Upper lobe of left lung (tissue), 6 donors: ENCODE results near the gene ZNF619. TPM values are rescaled to one million over a fixed set of nuclear protein-coding genes. Genes with fewer than 3 reads are reported as not detected.

Experiments used
- ATAC-seq, 2 donors: fragments of 200-7000 bp; cut with Tn5 transposase; one replicate each; pipeline ENCODE4 v1.9.1; 2022; ENCODE audit warnings: mild to moderate bottlenecking in 2 of 2, moderate library complexity in 2 of 2; ENCODE audit not compliant: low FRiP score in 2 of 2
- DNase-seq, 2 donors: peaks; one replicate each; pipeline ENCODE4 v3.0.0-alpha.2; 2019 to 2020
- H3K27ac ChIP-seq, 4 donors: fragments of 200-600 bp; sonication (generic); one replicate each; pipeline ENCODE4 v1.5.1; 2016 to 2019
- H3K27me3 ChIP-seq, 4 donors: fragments of 200-600 bp; sonication (generic); one replicate each; pipeline ENCODE4 v1.5.1; 2017 to 2019
- H3K36me3 ChIP-seq, 4 donors: fragments of 200-600 bp; sonication (generic); one replicate each; pipeline ENCODE4 v1.5.1; 2016 to 2019
- H3K4me1 ChIP-seq, 4 donors: fragments of 200-600 bp; sonication (generic); one replicate each; pipeline ENCODE4 v1.5.1; 2018 to 2019
- H3K4me3 ChIP-seq, 4 donors: fragments of 200-600 bp; sonication (generic); one replicate each; pipeline ENCODE4 v1.5.1; 2017 to 2019; ENCODE audit warnings: mild to moderate bottlenecking in 2 of 4, moderate library complexity in 1 of 4
- H3K9me3 ChIP-seq, 4 donors: fragments of 200-600 bp; sonication (generic); one replicate each; pipeline ENCODE4 v1.5.1; 2018 to 2019
- EP300 ChIP-seq, 4 donors: sonication (generic); formaldehyde crosslinking; IDR thresholded peaks; one replicate each; pipeline ENCODE4 v1.5.1; 2017; ENCODE audit warnings: antibody characterized with exemption in 4 of 4, control low read depth in 2 of 4
- POLR2A ChIP-seq, 4 donors: fragments of 450-650 bp; IDR thresholded peaks; one replicate each; pipeline ENCODE4 v1.5.1; 2016 to 2017; ENCODE audit warnings: antibody characterized with exemption in 4 of 4, mild to moderate bottlenecking in 2 of 4
- POLR2AphosphoS5 ChIP-seq, 2 donors: sonication (generic); formaldehyde crosslinking; IDR thresholded peaks; one replicate each; pipeline ENCODE4 v1.5.1; 2017; ENCODE audit warnings: antibody characterized with exemption in 2 of 2
- WGBS, 2 donors: methylation state at CpG; one replicate each; pipeline ENCODE4 v1.1.5; 2017 to 2018; 5-methylcytosine and 5-hydroxymethylcytosine counted together
- small RNA-seq, 4 donors: library from RNA; depleted of rRNA; stranded (forward); fragments of <200 nt; gene quantifications; one replicate each; pipeline ENCODE3, GENCODE V24; 2016
- total RNA-seq, 6 donors: library from RNA; depleted of rRNA in 4 of 6; stranded (reverse); fragments of >200 nt in 4 of 6; gene quantifications; one replicate each; pipeline versions ENCODE4 v1.1.0 to v1.2.1, GENCODE V29; 2016 to 2021
- TF ChIP-seq, protein P1 (sequence below), 6 experiments: fragments of 450-650 bp in 4 of 6; fragments of 200-600 bp in 2 of 6; sonication (generic) in 2 of 6; IDR thresholded peaks; one replicate each; pipeline ENCODE4 v1.5.1; 2016 to 2019; ENCODE audit warnings: antibody characterized with exemption in 6 of 6
- donor health status: DM: no; HTN: no; CAD: no; lungs with moderate emphysema.
- donor health status: DM: no; HTN: yes; CAD: no; lungs with severe emphysema.

ZNF619 gene
- total RNA-seq, 6 donors from 2014 or later, result 4.4 to 10.5 (median 5.9) TPM

- ATAC-seq (no peak), DNase-seq (no peak)
- H3K36me3 ChIP-seq, result peaks cover 34 to 95% (median 57%) of the 10 kb centered on the region in 4 donors
- H3K27me3 ChIP-seq, result no peaks in the 10 kb centered on the region
- TF ChIP-seq POLR2A (IDR thresholded peaks at IDR 0.05) (no peak), EP300 (IDR thresholded peaks at IDR 0.05) (no peak), POLR2AphosphoS5 (IDR thresholded peaks at IDR 0.05) (no peak)
- TF ChIP-seq, protein P1, sequence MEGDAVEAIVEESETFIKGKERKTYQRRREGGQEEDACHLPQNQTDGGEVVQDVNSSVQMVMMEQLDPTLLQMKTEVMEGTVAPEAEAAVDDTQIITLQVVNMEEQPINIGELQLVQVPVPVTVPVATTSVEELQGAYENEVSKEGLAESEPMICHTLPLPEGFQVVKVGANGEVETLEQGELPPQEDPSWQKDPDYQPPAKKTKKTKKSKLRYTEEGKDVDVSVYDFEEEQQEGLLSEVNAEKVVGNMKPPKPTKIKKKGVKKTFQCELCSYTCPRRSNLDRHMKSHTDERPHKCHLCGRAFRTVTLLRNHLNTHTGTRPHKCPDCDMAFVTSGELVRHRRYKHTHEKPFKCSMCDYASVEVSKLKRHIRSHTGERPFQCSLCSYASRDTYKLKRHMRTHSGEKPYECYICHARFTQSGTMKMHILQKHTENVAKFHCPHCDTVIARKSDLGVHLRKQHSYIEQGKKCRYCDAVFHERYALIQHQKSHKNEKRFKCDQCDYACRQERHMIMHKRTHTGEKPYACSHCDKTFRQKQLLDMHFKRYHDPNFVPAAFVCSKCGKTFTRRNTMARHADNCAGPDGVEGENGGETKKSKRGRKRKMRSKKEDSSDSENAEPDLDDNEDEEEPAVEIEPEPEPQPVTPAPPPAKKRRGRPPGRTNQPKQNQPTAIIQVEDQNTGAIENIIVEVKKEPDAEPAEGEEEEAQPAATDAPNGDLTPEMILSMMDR (IDR thresholded peaks at IDR 0.05), result no peak
- peaks cover 0 to 11% (median 2%) of the 10 kb centered on the region in 4 donors for H3K9me3 ChIP-seq
- H3K4me1 ChIP-seq, result no peaks in the 10 kb centered on the region
- 97 to 100% methylated on average over 5 of the region's 5 CpGs for WGBS, 2 donors
- H3K4me3 ChIP-seq, result no peak overlapping the region
- H3K27ac ChIP-seq, result no peak overlapping the region
These were observed 55.3 kb downstream of the ZNF619 start for GRCh38 chr3:40532252-40532651.

- peaks cover 25 to 90% (median 57%) of the 10 kb centered on the region in 4 donors for H3K36me3 ChIP-seq
- ATAC-seq, result no peak
- H3K27me3 ChIP-seq, result no peaks in the 10 kb centered on the region
These were observed 57.4 kb downstream of the ZNF619 start for GRCh38 chr3:40534283-40534682.

More at GRCh38 chr3:40534283-40534682, 57.4 kb downstream of the ZNF619 start:
- Histone ChIP-seq H3K9me3 (peaks cover 0 to 17% (median 3%) of the 10 kb centered on the region in 4 donors), H3K27ac (no peak overlapping the region), H3K4me1 (no peaks in the 10 kb centered on the region), H3K4me3 (no peak overlapping the region)
- DNase-seq, result no peak
- TF ChIP-seq POLR2AphosphoS5 (IDR thresholded peaks at IDR 0.05), result no peak
- TF ChIP-seq, protein P1 (IDR thresholded peaks at IDR 0.05), result no peak
- TF ChIP-seq EP300 (IDR thresholded peaks at IDR 0.05), result no peak
- no peak for TF ChIP-seq POLR2A (IDR thresholded peaks at IDR 0.05)

Small RNA genes within 50 kb of the gene (small RNA-seq; reads per million reads assigned to genes)
- gene RNU5B-2P, result 0 to 0.11 (median 0) reads per million in 4 donors

Other genes with a start within 250 kb of the ZNF619 start
- gene EIF1B, start 167.4 kb upstream of the ZNF619 start, total RNA-seq, result 10 to 100 TPM; 26.2 to 49.1 (median 38.8) TPM
- gene ENTPD3, start 89.9 kb upstream of the ZNF619 start, total RNA-seq, result 1 to 10 TPM; 2.1 to 9.6 (median 3.9) TPM
- gene RPL14, start 19.8 kb upstream of the ZNF619 start, total RNA-seq, result 1,000 to 10,000 TPM in 2 of 6 donors, 100 to 1,000 TPM in 4; 173 to 1,676 (median 348) TPM
- gene ZNF620, start 28.9 kb downstream of the ZNF619 start, total RNA-seq, result 1 to 10 TPM; 2.1 to 9.6 (median 5.3) TPM
- 10 to 100 TPM; 14.3 to 39.8 (median 17.6) TPM for gene ZNF621, start 47.8 kb downstream of the ZNF619 start, total RNA-seq